Caco-2 (cell line): ENCODE results near the gene MASP1. TPM values are rescaled to one million over a fixed set of nuclear protein-coding genes. Genes with fewer than 3 reads are reported as not detected.
A peak's percentile ranks its signal among the peaks of the same experiment; 100 is the strongest.

Experiments
- BruUV-seq: library from RNA; stranded (reverse); fragments of 400-500 nt; replicated peaks from 2 replicates; lab custom pipeline; 2021; lab: Mats Ljungman, UMichigan
- CTCF ChIA-PET: fragments of 300-600 bp; sonication (Branson Sonifier 250); formaldehyde crosslinking; loops from one replicate; lab custom pipeline; 2022; ENCODE audit warnings: antibody characterized with exemption; lab: Charles Lee
- POLR2A ChIA-PET: fragments of 300-600 bp; sonication (Branson Sonifier 250); formaldehyde crosslinking; loops from one replicate; lab custom pipeline; 2022; ENCODE audit warnings: antibody characterized with exemption; lab: Charles Lee
- DNase-seq, 2 experiments: peaks; one replicate each; pipeline versions ENCODE4 v3.0.0 to v3.0.0-alpha.2; 2020 to 2022
- H3K27me3 ChIP-seq: replicated peaks from 2 replicates; pipeline ENCODE4 v1.6.0; 2011; ENCODE audit warnings: low read length; ENCODE audit not compliant: control insufficient read depth, insufficient read depth
- H3K36me3 ChIP-seq: 2 replicates; pipeline ENCODE4 v1.5.1; 2011; ENCODE audit warnings: low read length; ENCODE audit not compliant: control insufficient read depth, insufficient read depth
- H3K4me1 ChIP-seq: fragments of 250-450 bp; sonication (Bioruptor Pico); 2 replicates; pipeline ENCODE4 v1.5.1; 2020; ENCODE audit warnings: mild to moderate bottlenecking
- H3K4me3 ChIP-seq: 2 replicates; pipeline ENCODE4 v1.5.1; 2011; ENCODE audit warnings: low read depth, mild to moderate bottlenecking, control low read depth, low read length
- H3K9me3 ChIP-seq: fragments of 250-450 bp; sonication (Bioruptor Pico); 2 replicates; pipeline ENCODE4 v1.5.1; 2020; ENCODE audit warnings: mild to moderate bottlenecking, moderate library complexity
- H3K27ac Mint-ChIP-seq: one replicate; pipeline ENCODE4 v1.8.0; 2022; ENCODE audit warnings: mixed read lengths; ENCODE audit not compliant: unreplicated experiment
- H3K27me3 Mint-ChIP-seq: one replicate; pipeline ENCODE4 v1.8.0; 2022; ENCODE audit warnings: mixed read lengths; ENCODE audit not compliant: insufficient read depth, unreplicated experiment
- H3K36me3 Mint-ChIP-seq: one replicate; pipeline ENCODE4 v1.8.0; 2022; ENCODE audit warnings: mild to moderate bottlenecking, mixed read lengths; ENCODE audit not compliant: insufficient read depth, unreplicated experiment
- H3K4me1 Mint-ChIP-seq: one replicate; pipeline ENCODE4 v1.8.0; 2022; ENCODE audit warnings: low read depth, mixed read lengths; ENCODE audit not compliant: unreplicated experiment
- H3K4me3 Mint-ChIP-seq: one replicate; pipeline ENCODE4 v1.8.0; 2022; ENCODE audit warnings: mild to moderate bottlenecking, moderate library complexity, mixed read lengths; ENCODE audit not compliant: unreplicated experiment
- H3K9me3 Mint-ChIP-seq: one replicate; pipeline ENCODE4 v1.8.0; 2022; ENCODE audit warnings: mixed read lengths; ENCODE audit not compliant: unreplicated experiment
- intact Hi-C: fragments of 100-400 bp; cut with micrococcal nuclease; formaldehyde crosslinking; loops from one replicate; pipeline ENCODE4 v1.10.0; 2022; ENCODE audit not compliant: unreplicated experiment
- total RNA-seq: library from RNA; stranded (reverse); gene quantifications from 2 replicates; pipeline ENCODE4 v1.2.3, GENCODE V29; 2022
- TF ChIP-seq, protein P1 (sequence below), 2 experiments: fragments of 200-600 bp in 1 of 2; IDR thresholded peaks; 1 replicate in 1 of 2; 2 replicates in 1 of 2; pipeline versions ENCODE4 v1.5.1 to v1.8.0; 2011 to 2022; ENCODE audit warnings: antibody characterized with exemption in 1 of 2, control low read depth in 1 of 2, inconsistent platforms in 1 of 2, low read depth in 1 of 2, low read length in 1 of 2, mild to moderate bottlenecking in 1 of 2, moderate library complexity in 1 of 2; ENCODE audit not compliant: insufficient read depth in 1 of 2, severe bottlenecking in 1 of 2, unreplicated experiment in 1 of 2

The MASP1 gene
- total RNA-seq, 1 experiment from 2014 or later = not detected

DNA sequence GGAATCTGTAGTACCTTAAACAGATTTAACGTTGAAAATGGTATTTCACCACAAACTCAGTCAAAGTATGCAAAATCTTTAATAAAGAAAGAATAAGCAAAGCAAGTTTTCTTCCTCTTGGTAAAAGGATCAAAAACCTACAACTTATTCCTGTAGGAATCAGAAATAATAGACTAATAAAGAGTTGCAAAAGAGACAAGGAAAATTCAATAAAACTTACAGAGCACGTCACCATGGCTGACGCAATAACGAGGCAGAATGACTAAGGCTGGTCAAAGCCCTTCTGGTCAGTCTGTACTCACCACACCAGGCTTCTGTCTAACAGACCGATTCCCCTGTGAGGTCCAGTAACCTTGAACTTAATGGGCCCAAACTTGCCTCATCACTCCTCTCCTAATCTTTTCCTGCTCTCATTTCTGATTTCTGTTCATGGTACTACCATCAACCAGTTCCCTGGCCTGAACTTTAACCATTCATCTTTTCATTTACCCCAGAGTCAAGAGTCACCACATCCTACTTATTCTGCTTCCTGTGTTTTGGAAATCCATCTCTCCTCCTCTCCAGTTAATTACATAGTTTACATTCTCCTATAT lies 5.0 kb downstream of the MASP1 start:
- TF ChIP-seq, protein P1, sequence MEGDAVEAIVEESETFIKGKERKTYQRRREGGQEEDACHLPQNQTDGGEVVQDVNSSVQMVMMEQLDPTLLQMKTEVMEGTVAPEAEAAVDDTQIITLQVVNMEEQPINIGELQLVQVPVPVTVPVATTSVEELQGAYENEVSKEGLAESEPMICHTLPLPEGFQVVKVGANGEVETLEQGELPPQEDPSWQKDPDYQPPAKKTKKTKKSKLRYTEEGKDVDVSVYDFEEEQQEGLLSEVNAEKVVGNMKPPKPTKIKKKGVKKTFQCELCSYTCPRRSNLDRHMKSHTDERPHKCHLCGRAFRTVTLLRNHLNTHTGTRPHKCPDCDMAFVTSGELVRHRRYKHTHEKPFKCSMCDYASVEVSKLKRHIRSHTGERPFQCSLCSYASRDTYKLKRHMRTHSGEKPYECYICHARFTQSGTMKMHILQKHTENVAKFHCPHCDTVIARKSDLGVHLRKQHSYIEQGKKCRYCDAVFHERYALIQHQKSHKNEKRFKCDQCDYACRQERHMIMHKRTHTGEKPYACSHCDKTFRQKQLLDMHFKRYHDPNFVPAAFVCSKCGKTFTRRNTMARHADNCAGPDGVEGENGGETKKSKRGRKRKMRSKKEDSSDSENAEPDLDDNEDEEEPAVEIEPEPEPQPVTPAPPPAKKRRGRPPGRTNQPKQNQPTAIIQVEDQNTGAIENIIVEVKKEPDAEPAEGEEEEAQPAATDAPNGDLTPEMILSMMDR (IDR thresholded peaks at IDR 0.05; ENCODE audit: insufficient read depth in 1 of 2, low read depth in 1 of 2, low read length in 1 of 2, severe bottlenecking in 1 of 2, unreplicated experiment in 1 of 2) = no peak
- no peak for DNase-seq
- Mint-ChIP-seq H3K27me3 (peaks cover 3% of the 10 kb centered on the region), H3K4me1 (peaks cover 8% of the 10 kb centered on the region), H3K27ac (peak overlapping the region; percentile 53), H3K36me3 (no peaks in the 10 kb centered on the region), H3K4me3 (no peak overlapping the region), H3K9me3 (peaks cover 11% of the 10 kb centered on the region)
- Histone ChIP-seq H3K36me3 (no peaks in the 10 kb centered on the region), H3K9me3 (no peaks in the 10 kb centered on the region; the same call in 1 of the 2 replicates), H3K27me3 (no peaks in the 10 kb centered on the region), H3K4me3 (no peak overlapping the region), H3K4me1 (no peaks in the 10 kb centered on the region)
- intact Hi-C loops = no loop called here
- CTCF ChIA-PET = interaction anchor here (0.6 kb wide), 1 partner anchor 283 kb away, joined by 3 read pairs; no protein-coding TSS in a partner anchor
- POLR2A ChIA-PET = no interaction called here
- no TSS peak for BruUV-seq

DNA sequence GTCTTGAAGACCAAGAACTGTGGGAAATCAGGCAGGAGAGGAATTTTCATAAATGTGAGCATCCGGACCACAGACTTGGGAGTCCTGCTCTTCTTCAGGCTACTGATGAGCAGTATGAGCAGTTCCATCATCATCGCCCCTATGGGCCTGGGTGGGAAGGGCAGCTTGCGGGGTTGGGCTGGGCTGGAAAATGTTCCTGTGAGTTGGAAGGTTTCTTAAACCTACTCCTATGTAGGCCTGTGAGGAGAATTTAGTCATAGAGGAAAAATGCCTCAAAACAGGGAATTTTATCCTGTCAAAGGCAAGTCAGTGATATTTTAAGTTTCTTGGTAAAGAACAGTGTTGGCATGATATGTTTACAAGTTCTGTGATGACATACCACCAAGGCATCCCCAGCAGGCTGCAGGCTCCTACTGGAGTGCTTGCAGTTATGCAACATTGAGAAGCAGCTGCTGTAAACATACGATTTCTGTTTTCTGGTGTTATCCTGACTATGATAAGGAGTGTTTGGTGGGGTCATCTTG lies 10.3 kb downstream of the MASP1 start:
- ChIA-PET CTCF (interaction anchor here (1.1 kb wide), 1 partner anchor 26 kb away, joined by 3 read pairs; no protein-coding TSS in a partner anchor), POLR2A (no interaction called here)
- BruUV-seq = no TSS peak

DNA sequence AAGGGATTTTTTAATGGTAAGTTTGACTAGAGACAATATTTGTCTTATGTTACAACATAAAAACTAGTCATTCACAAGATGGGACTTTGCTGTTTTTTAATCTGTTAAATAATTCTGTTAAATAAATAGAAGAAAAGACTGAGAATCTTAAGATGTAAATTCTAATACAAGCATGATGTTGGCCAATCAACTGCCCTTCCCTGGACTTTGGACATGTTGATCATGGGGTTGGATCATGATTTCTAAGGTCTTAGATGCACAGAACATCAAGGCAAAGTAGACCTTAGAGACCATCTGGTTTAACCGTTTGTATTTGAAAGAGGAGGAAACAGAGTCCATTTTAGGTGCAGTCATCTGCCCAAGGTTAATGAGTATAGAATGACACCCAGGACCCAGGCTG lies 10.9 kb downstream of the MASP1 start:
- Mint-ChIP-seq H3K4me1 (no peaks in the 10 kb centered on the region), H3K27ac (no peak overlapping the region), H3K4me3 (no peak overlapping the region), H3K36me3 (no peaks in the 10 kb centered on the region), H3K27me3 (peaks cover 5% of the 10 kb centered on the region), H3K9me3 (no peaks in the 10 kb centered on the region)
- no peak for DNase-seq
- intact Hi-C loops = no loop called here
- POLR2A ChIA-PET = no interaction called here
- H3K36me3 ChIP-seq = no peaks in the 10 kb centered on the region
- CTCF ChIA-PET = no interaction called here
- no peaks in the 10 kb centered on the region for H3K9me3 ChIP-seq
- no peak overlapping the region for H3K4me3 ChIP-seq
- H3K4me1 ChIP-seq = no peaks in the 10 kb centered on the region
- H3K27me3 ChIP-seq = no peaks in the 10 kb centered on the region
- TF ChIP-seq, protein P1 (IDR thresholded peaks at IDR 0.05; ENCODE audit: insufficient read depth in 1 of 2, low read depth in 1 of 2, low read length in 1 of 2, severe bottlenecking in 1 of 2, unreplicated experiment in 1 of 2) = no peak
- no TSS peak for BruUV-seq

More for the DNA sequence above, 10.3 kb downstream of the MASP1 start:
- TF ChIP-seq, protein P1 (IDR thresholded peaks at IDR 0.05; ENCODE audit: insufficient read depth in 1 of 2, low read depth in 1 of 2, low read length in 1 of 2, severe bottlenecking in 1 of 2, unreplicated experiment in 1 of 2) = no peak
- Mint-ChIP-seq H3K4me3 (no peak overlapping the region), H3K4me1 (no peaks in the 10 kb centered on the region), H3K27ac (no peak overlapping the region), H3K27me3 (peaks cover 5% of the 10 kb centered on the region), H3K36me3 (no peaks in the 10 kb centered on the region), H3K9me3 (no peaks in the 10 kb centered on the region)
- DNase-seq = no peak
- intact Hi-C loops = no loop called here
- no peaks in the 10 kb centered on the region; the same call in 1 of the 2 replicates for H3K9me3 ChIP-seq
- H3K4me1 ChIP-seq = no peaks in the 10 kb centered on the region
- no peak overlapping the region for H3K4me3 ChIP-seq
- no peaks in the 10 kb centered on the region for H3K27me3 ChIP-seq
- H3K36me3 ChIP-seq = no peaks in the 10 kb centered on the region
